Fibroblast of lung (primary cell): ENCODE results near the gene NEDD4L. TPM values are rescaled to one million over a fixed set of nuclear protein-coding genes. Genes with fewer than 3 reads are reported as not detected.

ENCODE experiments used
- DNase-seq, 2 donors: peaks; one replicate each; pipeline versions ENCODE4 v3.0.0 to v3.0.0-alpha.2; 2010; ENCODE audit warnings: low read depth in 2 of 2
- H2AFZ ChIP-seq: 2 replicates; pipeline ENCODE4 v1.5.1; 2012; ENCODE audit warnings: low read length, control low read depth, inconsistent platforms
- H3K27ac ChIP-seq: 2 replicates; pipeline ENCODE4 v1.5.1; 2011; ENCODE audit warnings: low read length, control low read depth; ENCODE audit not compliant: insufficient read depth
- H3K27me3 ChIP-seq: 2 replicates; pipeline ENCODE4 v1.5.1; 2011; ENCODE audit warnings: mild to moderate bottlenecking, low read length; ENCODE audit not compliant: control insufficient read depth, insufficient read depth
- H3K36me3 ChIP-seq: 2 replicates; pipeline ENCODE4 v1.5.1; 2011; ENCODE audit warnings: low read length; ENCODE audit not compliant: control insufficient read depth, insufficient read depth
- H3K4me1 ChIP-seq: 2 replicates; pipeline ENCODE4 v1.5.1; 2011; ENCODE audit warnings: low read length; ENCODE audit not compliant: control insufficient read depth, insufficient read depth; ENCODE audit errors: extremely low read depth
- H3K4me2 ChIP-seq: 2 replicates; pipeline ENCODE4 v1.5.1; 2011; ENCODE audit warnings: low read length, control low read depth; ENCODE audit not compliant: insufficient read depth; ENCODE audit errors: extremely low read depth
- H3K4me3 ChIP-seq, 4 experiments: fragments of 200-600 bp in 1 of 4; sonication (generic) in 1 of 4; replicated peaks in 1 of 4; 2 replicates each; pipeline ENCODE4 v1.5.1; 2011 to 2016; ENCODE audit warnings: low read length in 4 of 4, low read depth in 3 of 4, mild to moderate bottlenecking in 3 of 4, control low read depth in 2 of 4, inconsistent platforms in 1 of 4, mixed read lengths in 1 of 4; ENCODE audit not compliant: insufficient read depth in 1 of 4; ENCODE audit errors: control extremely low read depth in 1 of 4
- H3K79me2 ChIP-seq: 2 replicates; pipeline ENCODE4 v1.5.1; 2012; ENCODE audit warnings: mild to moderate bottlenecking, low read length, inconsistent platforms; ENCODE audit not compliant: control insufficient read depth, insufficient read depth
- H3K9ac ChIP-seq: 2 replicates; pipeline ENCODE4 v1.5.1; 2011; ENCODE audit warnings: mild to moderate bottlenecking, low read length, control low read depth; ENCODE audit not compliant: insufficient read depth
- H3K9me3 ChIP-seq: 2 replicates; pipeline ENCODE4 v1.5.1; 2012; ENCODE audit warnings: low read depth, low read length; ENCODE audit not compliant: control insufficient read depth, insufficient read depth
- H4K20me1 ChIP-seq: 2 replicates; pipeline ENCODE4 v1.5.1; 2011; ENCODE audit warnings: low read length; ENCODE audit not compliant: control insufficient read depth, insufficient read depth; ENCODE audit errors: extremely low read depth
- EZH2 ChIP-seq: IDR thresholded peaks from 2 replicates; pipeline ENCODE4 v1.5.1; 2012; ENCODE audit warnings: low read length, control low read depth, mild to moderate bottlenecking; ENCODE audit errors: missing control alignments
- polyA plus RNA-seq, 2 donors: library from polyadenylated mRNA; depleted of rRNA in 1 of 2; stranded (reverse) in 1 of 2; unstranded in 1 of 2; fragments of >200 nt; gene quantifications; 2 replicates each; pipeline ENCODE4 v1.2.1, GENCODE V29; 2011 to 2012; ENCODE audit warnings: missing spikeins in 1 of 2
- total RNA-seq: library from RNA; depleted of rRNA; stranded (reverse); fragments of >200 nt; gene quantifications from 2 replicates; pipeline ENCODE4 v1.2.1, GENCODE V29; 2014
- TF ChIP-seq, protein P1 (sequence below), 2 donors: IDR thresholded peaks in 1 of 2; conservative IDR thresholded peaks in 1 of 2; 1 replicate in 1 of 2; 2 replicates in 1 of 2; pipeline ENCODE4 v1.5.1; 2011 to 2012; ENCODE audit warnings: low read length in 2 of 2, control low read depth in 1 of 2, inconsistent platforms in 1 of 2, low read depth in 1 of 2, mild to moderate bottlenecking in 1 of 2

Gene NEDD4L
- total and polyA plus RNA-seq, 2 donors (not counting 1 experiment from before 2014, with no cell fraction given) = 5.5 to 18.7 TPM

DNA sequence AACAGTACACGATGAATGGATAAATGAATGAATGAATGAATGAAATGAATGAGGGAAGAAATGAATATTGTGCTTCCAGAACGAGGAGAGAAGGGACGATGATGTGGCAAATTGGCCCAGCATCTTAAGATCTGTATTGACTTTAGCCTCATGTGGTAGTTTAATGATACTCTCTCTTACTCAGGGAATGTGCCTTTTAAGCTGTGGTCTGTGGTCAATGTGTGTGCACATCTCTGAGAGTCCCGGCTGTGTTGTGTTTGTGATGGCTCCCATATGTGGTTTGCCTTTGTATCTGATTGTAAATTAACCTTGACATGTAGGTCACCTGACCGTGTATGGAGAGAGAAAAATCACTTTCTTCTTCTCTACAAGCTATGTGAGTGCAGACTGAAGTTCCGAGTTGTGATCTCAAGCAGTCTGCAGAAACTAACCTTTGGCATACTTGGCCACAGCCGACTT is 91.2 kb downstream of the NEDD4L start:
- Histone ChIP-seq H3K4me1 (peaks cover 2% of the 10 kb centered on the region), H2AFZ (no peak overlapping the region), H3K9ac (no peak overlapping the region), H3K4me2 (peak overlapping the region; percentile 65), H3K4me3 (peak overlapping the region in 2 of 4 experiments; percentile 18 to 34), H3K27me3 (no peaks in the 10 kb centered on the region), H3K9me3 (no peaks in the 10 kb centered on the region), H4K20me1 (no peaks in the 10 kb centered on the region), H3K36me3 (no peaks in the 10 kb centered on the region), H3K27ac (no peak overlapping the region), H3K79me2 (no peaks in the 10 kb centered on the region)
- TF ChIP-seq, protein P1, sequence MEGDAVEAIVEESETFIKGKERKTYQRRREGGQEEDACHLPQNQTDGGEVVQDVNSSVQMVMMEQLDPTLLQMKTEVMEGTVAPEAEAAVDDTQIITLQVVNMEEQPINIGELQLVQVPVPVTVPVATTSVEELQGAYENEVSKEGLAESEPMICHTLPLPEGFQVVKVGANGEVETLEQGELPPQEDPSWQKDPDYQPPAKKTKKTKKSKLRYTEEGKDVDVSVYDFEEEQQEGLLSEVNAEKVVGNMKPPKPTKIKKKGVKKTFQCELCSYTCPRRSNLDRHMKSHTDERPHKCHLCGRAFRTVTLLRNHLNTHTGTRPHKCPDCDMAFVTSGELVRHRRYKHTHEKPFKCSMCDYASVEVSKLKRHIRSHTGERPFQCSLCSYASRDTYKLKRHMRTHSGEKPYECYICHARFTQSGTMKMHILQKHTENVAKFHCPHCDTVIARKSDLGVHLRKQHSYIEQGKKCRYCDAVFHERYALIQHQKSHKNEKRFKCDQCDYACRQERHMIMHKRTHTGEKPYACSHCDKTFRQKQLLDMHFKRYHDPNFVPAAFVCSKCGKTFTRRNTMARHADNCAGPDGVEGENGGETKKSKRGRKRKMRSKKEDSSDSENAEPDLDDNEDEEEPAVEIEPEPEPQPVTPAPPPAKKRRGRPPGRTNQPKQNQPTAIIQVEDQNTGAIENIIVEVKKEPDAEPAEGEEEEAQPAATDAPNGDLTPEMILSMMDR (conservative IDR thresholded peaks at IDR 0.05 in 1 of 2, IDR thresholded peaks at IDR 0.05 in 1 of 2; ENCODE audit: low read depth in 1 of 2, low read length in 2 of 2) = no peak
- no peak for TF ChIP-seq EZH2
- DNase-seq = peak; percentile 93 to 96

DNA sequence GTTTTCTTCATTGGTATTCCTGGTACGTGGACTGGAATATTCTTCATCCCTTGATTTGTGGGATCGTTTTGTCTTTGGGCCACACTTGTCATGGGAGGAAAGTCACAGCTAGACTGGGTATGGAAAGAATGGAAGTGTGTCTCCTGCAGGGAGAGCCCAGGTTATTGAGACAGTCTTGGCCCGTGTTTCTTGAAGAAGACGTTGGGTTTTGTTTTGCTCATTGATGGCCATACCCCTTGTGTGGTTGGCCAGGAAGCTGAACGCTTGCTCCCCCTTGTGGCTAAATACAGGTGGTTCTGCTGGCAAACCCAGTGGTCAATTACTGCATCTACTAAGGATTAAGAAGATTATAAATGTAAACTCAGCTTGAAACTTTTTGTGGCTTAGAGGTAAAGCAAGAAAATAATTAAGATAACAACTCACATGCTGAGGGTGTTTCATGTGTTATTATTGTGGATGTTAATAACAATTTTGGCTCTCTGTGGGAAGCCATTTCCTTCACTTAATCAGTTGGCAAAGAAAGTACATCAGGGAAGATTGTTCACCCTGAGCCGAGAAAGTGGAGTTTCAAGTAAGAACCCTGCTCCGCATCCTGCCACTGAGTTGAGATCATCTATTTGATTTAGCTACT is 91.8 kb downstream of the NEDD4L start:
- Histone ChIP-seq H3K4me2 (peak overlapping the region; percentile 65), H2AFZ (peak overlapping the region; percentile 41)

DNA sequence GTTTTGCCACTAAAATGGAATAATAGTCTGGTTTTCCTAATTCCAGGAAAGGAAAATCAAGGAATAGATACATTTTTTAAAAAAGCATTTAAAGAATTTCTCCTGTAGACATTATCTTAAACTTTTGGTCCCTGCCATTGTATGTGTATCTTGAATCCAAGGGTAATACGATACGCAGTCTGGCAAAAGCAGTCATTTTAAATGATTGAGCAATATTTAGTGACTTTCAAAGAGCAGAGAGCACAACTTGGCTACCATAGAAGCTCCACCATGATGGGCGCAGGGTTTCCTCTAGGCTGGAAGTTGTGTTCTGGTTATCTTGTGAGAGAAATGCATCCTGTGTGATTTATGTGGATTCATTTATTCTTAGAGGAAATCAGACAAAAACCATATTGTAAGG is 92.9 kb downstream of the NEDD4L start:
- H3K9ac ChIP-seq = no peak overlapping the region
- H3K27me3 ChIP-seq = no peaks in the 10 kb centered on the region
- TF ChIP-seq EZH2 = no peak
- TF ChIP-seq, protein P1 (conservative IDR thresholded peaks at IDR 0.05 in 1 of 2, IDR thresholded peaks at IDR 0.05 in 1 of 2; ENCODE audit: low read depth in 1 of 2, low read length in 2 of 2) = no peak
- H4K20me1 ChIP-seq = no peaks in the 10 kb centered on the region
- H3K27ac ChIP-seq = no peak overlapping the region
- H3K79me2 ChIP-seq = no peaks in the 10 kb centered on the region
- no peaks in the 10 kb centered on the region for H3K36me3 ChIP-seq
- no peak overlapping the region for H3K4me3 ChIP-seq
- H3K4me2 ChIP-seq = no peak overlapping the region
- H3K9me3 ChIP-seq = no peaks in the 10 kb centered on the region
- no peak overlapping the region for H2AFZ ChIP-seq
- H3K4me1 ChIP-seq = peaks cover 2% of the 10 kb centered on the region
- peak in 1 of 2 donors; percentile 12 for DNase-seq

More for the DNA sequence above, 91.8 kb downstream of the NEDD4L start:
- H3K9ac ChIP-seq = no peak overlapping the region
- peak; percentile 54 to 86 for DNase-seq
- no peaks in the 10 kb centered on the region for H3K27me3 ChIP-seq
- peaks cover 2% of the 10 kb centered on the region for H3K4me1 ChIP-seq
- H3K79me2 ChIP-seq = no peaks in the 10 kb centered on the region
- H3K27ac ChIP-seq = no peak overlapping the region
- no peaks in the 10 kb centered on the region for H4K20me1 ChIP-seq
- H3K9me3 ChIP-seq = no peaks in the 10 kb centered on the region
- H3K36me3 ChIP-seq = no peaks in the 10 kb centered on the region
- H3K4me3 ChIP-seq = peak overlapping the region in 2 of 4 experiments; percentile 18 to 34
- no peak for TF ChIP-seq EZH2
- TF ChIP-seq, protein P1 (conservative IDR thresholded peaks at IDR 0.05 in 1 of 2, IDR thresholded peaks at IDR 0.05 in 1 of 2; ENCODE audit: low read depth in 1 of 2, low read length in 2 of 2) = peak; percentile 85 to 96
